Lung (tissue), 13 donors: ENCODE results near the gene GCHFR. TPM values are rescaled to one million over a fixed set of nuclear protein-coding genes. Genes with fewer than 3 reads are reported as not detected.

Experiments
- ATAC-seq: fragments of 200-7000 bp; cut with Tn5 transposase; one replicate; pipeline ENCODE4 v1.9.1; 2020; ENCODE audit warnings: moderate number of reproducible peaks; ENCODE audit not compliant: insufficient read depth, low FRiP score
- DNase-seq, 3 donors: peaks; one replicate each; pipeline ENCODE4 v3.0.0-alpha.2; 2013 to 2017
- H3K27ac ChIP-seq, 2 donors: one replicate each; pipeline ENCODE4 v1.5.1; 2013; ENCODE audit warnings: mild to moderate bottlenecking in 2 of 2, moderate library complexity in 2 of 2, control low read depth in 1 of 2, inconsistent platforms in 1 of 2, low read depth in 1 of 2, low read length in 1 of 2
- H3K27me3 ChIP-seq, 3 donors: one replicate each; pipeline ENCODE4 v1.5.1; 2013; ENCODE audit warnings: low read length in 2 of 3; ENCODE audit not compliant: control insufficient read depth in 3 of 3, insufficient read depth in 3 of 3
- H3K36me3 ChIP-seq, 4 donors: one replicate each; pipeline ENCODE4 v1.5.1; 2013; ENCODE audit warnings: low read length in 4 of 4, mild to moderate bottlenecking in 1 of 4, moderate library complexity in 1 of 4; ENCODE audit not compliant: control insufficient read depth in 4 of 4, insufficient read depth in 4 of 4
- H3K4me1 ChIP-seq, 5 donors: one replicate each; pipeline ENCODE4 v1.5.1; 2013; ENCODE audit warnings: low read length in 5 of 5, mild to moderate bottlenecking in 2 of 5, moderate library complexity in 1 of 5; ENCODE audit not compliant: control insufficient read depth in 5 of 5, insufficient read depth in 5 of 5
- H3K4me3 ChIP-seq: one replicate; pipeline ENCODE4 v1.5.1; 2013; ENCODE audit warnings: mild to moderate bottlenecking, control low read depth, moderate library complexity
- H3K9ac ChIP-seq, 2 donors: one replicate each; pipeline ENCODE4 v1.5.1; 2013; ENCODE audit warnings: low read length in 2 of 2, control low read depth in 1 of 2; ENCODE audit not compliant: insufficient read depth in 1 of 2
- H3K9me3 ChIP-seq, 4 donors: one replicate each; pipeline ENCODE4 v1.5.1; 2013; ENCODE audit warnings: low read length in 3 of 4, mild to moderate bottlenecking in 1 of 4, moderate library complexity in 1 of 4; ENCODE audit not compliant: control insufficient read depth in 4 of 4, insufficient read depth in 3 of 4
- CTCF ChIP-seq: IDR thresholded peaks from 2 replicates; pipeline ENCODE4 v1.5.1; 2012; ENCODE audit warnings: mild to moderate bottlenecking; ENCODE audit errors: control extremely low read depth, extremely low read depth
- WGBS, 2 donors: extraction: QIAGEN DNeasy Blood & Tissue Kit; methylation state at CpG; one replicate each; pipeline ENCODE4 v1.1.7; 2013; 5-methylcytosine and 5-hydroxymethylcytosine counted together
- polyA plus RNA-seq, 2 donors: library from polyadenylated mRNA; stranded (reverse); fragments of 200-250 nt; gene quantifications; one replicate each; pipeline ENCODE4 v1.2.1, GENCODE V29; 2013
- small RNA-seq: library from RNA; depleted of rRNA; stranded (forward); fragments of <200 nt; gene quantifications from one replicate; pipeline ENCODE3, GENCODE V24; 2014; ENCODE audit warnings: low replicate concordance
- total RNA-seq, 2 donors: library from RNA; depleted of rRNA in 1 of 2; stranded (reverse); fragments of >200 nt in 1 of 2; gene quantifications; one replicate each; pipeline ENCODE4 v1.2.1, GENCODE V29; 2014 to 2021
- donor health status: control.
- donor health status: control.
- donor health status: Bipolar disorder and iron deficiency.
- donor health status: healthy.
- donor health status: DM: yes; HTN: yes; CAD: no.

Gene GCHFR
- total and polyA plus RNA-seq, 4 donors, result 12.5 to 125 (median 69.6) TPM

- Histone ChIP-seq H3K4me1 (peaks cover 0 to 17% (median 0%) of the 10 kb centered on the region in 5 donors), H3K4me3 (no peak overlapping the region), H3K9me3 (no peaks in the 10 kb centered on the region), H3K27me3 (no peaks in the 10 kb centered on the region), H3K9ac (no peak overlapping the region), H3K27ac (no peak overlapping the region), H3K36me3 (peaks cover 0 to 17% (median 12%) of the 10 kb centered on the region in 4 donors)
- DNase-seq, result peak; percentile 88 to 93 (median 92)
- TF ChIP-seq CTCF, result no peak
- ATAC-seq, result no peak
- 80 to 89% methylated on average over 4 of the region's 4 CpGs for WGBS, 2 donors
Observed at GRCh38 chr15:40815042-40815698, 51.3 kb downstream of the GCHFR start.

Small RNA genes lying within 50 kb of the gene (small RNA-seq; reads per million reads assigned to genes)
- gene SUMO2P15, result not detected

Other genes with a start within 250 kb of the GCHFR start
- 10 to 100 TPM; 24.5 to 31.8 TPM for gene CCDC32, start 199.0 kb upstream of the GCHFR start, total RNA-seq
- 10 to 100 TPM; 29.3 to 31.2 TPM for gene CCDC32, start 199.0 kb upstream of the GCHFR start, polyA plus RNA-seq
- 1 to 10 TPM; 5.2 to 9.4 TPM for gene RPUSD2, start 194.8 kb upstream of the GCHFR start, total RNA-seq
- gene RPUSD2, start 194.8 kb upstream of the GCHFR start, polyA plus RNA-seq, result 1 to 10 TPM; 7.2 to 9.3 TPM
- 1 to 10 TPM in 1 of 2 donors, under 1 TPM in 1; 0.95 to 5.4 TPM for gene KNL1, start 169.8 kb upstream of the GCHFR start, total RNA-seq
- gene KNL1, start 169.8 kb upstream of the GCHFR start, polyA plus RNA-seq, result under 1 TPM; 0.45 to 0.53 TPM
- 1 to 10 TPM; 1.3 to 2.2 TPM for gene RAD51, start 68.9 kb upstream of the GCHFR start, total RNA-seq
- 1 to 10 TPM in 1 of 2 donors, under 1 TPM in 1; 0.95 to 1.2 TPM for gene RAD51, start 68.9 kb upstream of the GCHFR start, polyA plus RNA-seq
- gene RMDN3, start 8.8 kb upstream of the GCHFR start, total RNA-seq, result 10 to 100 TPM; 20.9 to 94.4 TPM
- gene RMDN3, start 8.8 kb upstream of the GCHFR start, polyA plus RNA-seq, result 10 to 100 TPM; 34.1 to 52.1 TPM
- gene C15orf62, start 5.9 kb downstream of the GCHFR start, total RNA-seq, result under 1 TPM; 0.34 to 0.58 TPM
- gene C15orf62, start 5.9 kb downstream of the GCHFR start, polyA plus RNA-seq, result 1 to 10 TPM in 1 of 2 donors, under 1 TPM in 1; 0.87 to 1.5 TPM
- 10 to 100 TPM; 23.0 to 25.0 TPM for gene ZFYVE19, start 43.0 kb downstream of the GCHFR start, total RNA-seq
- 10 to 100 TPM; 17.3 to 19.4 TPM for gene ZFYVE19, start 43.0 kb downstream of the GCHFR start, polyA plus RNA-seq
- gene DNAJC17, start 43.4 kb downstream of the GCHFR start, total RNA-seq, result 10 to 100 TPM; 36.5 to 39.8 TPM
- gene DNAJC17, start 43.4 kb downstream of the GCHFR start, polyA plus RNA-seq, result 10 to 100 TPM; 48.3 to 76.5 TPM
- not detected for gene PPP1R14D, start 64.6 kb downstream of the GCHFR start, total RNA-seq
- gene PPP1R14D, start 64.6 kb downstream of the GCHFR start, polyA plus RNA-seq, result under 1 TPM in 1 of 2 donors, not detected in 1; 0.22 TPM
- gene SPINT1, start 80.0 kb downstream of the GCHFR start, total RNA-seq, result 100 to 1,000 TPM; 118 to 136 TPM
- 10 to 100 TPM; 47.1 to 82.1 TPM for gene SPINT1, start 80.0 kb downstream of the GCHFR start, polyA plus RNA-seq
- gene RHOV, start 110.2 kb downstream of the GCHFR start, total RNA-seq, result 1 to 10 TPM; 2.1 to 8.5 TPM
- 1 to 10 TPM; 3.2 to 5.3 TPM for gene RHOV, start 110.2 kb downstream of the GCHFR start, polyA plus RNA-seq
- gene VPS18, start 130.4 kb downstream of the GCHFR start, total RNA-seq, result 10 to 100 TPM; 19.0 to 31.5 TPM
- gene VPS18, start 130.4 kb downstream of the GCHFR start, polyA plus RNA-seq, result 10 to 100 TPM; 16.1 to 23.3 TPM
- 10 to 100 TPM; 17.9 to 31.8 TPM for gene DLL4, start 165.3 kb downstream of the GCHFR start, total RNA-seq
- gene DLL4, start 165.3 kb downstream of the GCHFR start, polyA plus RNA-seq, result 10 to 100 TPM; 11.8 to 16.3 TPM
- 10 to 100 TPM in 1 of 2 donors, under 1 TPM in 1; 0.17 to 11.6 TPM for gene CHAC1, start 189.4 kb downstream of the GCHFR start, total RNA-seq
- gene CHAC1, start 189.4 kb downstream of the GCHFR start, polyA plus RNA-seq, result 10 to 100 TPM; 11.6 to 11.9 TPM